Activated naive CD8-positive, alpha-beta T cell treated with anti-CD3 and anti-CD28 coated beads, Interleukin-2, amount 50 U/mL, for 16 hours (primary cell): ENCODE results near the gene NUP214.
"Not testable (repeated sequence)": the region's sequence is repeated elsewhere in the genome, so short reads cannot be mapped to it uniquely, and the experiment has no call there.

Source experiments
- DNase-seq: peaks from one replicate; pipeline ENCODE4 v3.0.0-alpha.2; 2020; ENCODE audit warnings: low read depth, low spot score

The NUP214 gene

DNA sequence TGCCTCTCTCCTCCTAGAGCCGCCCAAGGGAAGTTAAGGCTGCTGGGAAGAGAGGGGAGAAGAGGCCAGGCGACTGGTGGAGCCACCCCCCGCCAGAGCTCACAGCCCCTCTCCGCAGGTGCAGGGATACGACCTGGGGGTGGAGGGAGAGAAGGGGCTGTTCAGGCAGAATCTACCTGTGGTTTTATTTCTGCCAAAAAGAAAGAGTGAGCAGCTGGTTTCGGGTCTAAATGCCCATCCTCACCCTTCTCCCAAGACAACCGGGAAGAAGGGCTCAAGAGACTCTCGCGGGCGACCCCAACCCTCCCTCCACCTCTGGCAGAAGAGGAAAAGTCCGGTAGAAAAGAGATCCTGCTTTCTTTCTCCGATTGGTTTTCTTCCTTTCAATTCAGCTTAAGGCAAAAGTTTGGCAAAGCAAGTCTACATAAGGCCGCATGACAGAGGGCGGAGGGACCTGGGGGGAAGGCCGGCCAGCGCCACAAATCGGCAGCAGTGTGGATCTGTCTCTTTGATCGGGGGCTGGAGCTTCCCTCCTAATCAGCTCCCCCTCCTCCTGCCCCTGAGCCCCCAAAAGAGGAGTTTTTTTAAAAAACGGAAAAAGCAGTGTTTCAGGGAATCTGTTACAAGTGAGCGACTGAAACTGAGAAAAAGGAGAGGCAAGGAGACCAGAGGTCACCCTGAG, 134.7 kb downstream of the NUP214 start:
- DNase-seq = no peak

- DNase-seq = no peak
These were observed 135.5 kb downstream of the NUP214 start for GRCh38 chr9:131260751-131261452.

DNA sequence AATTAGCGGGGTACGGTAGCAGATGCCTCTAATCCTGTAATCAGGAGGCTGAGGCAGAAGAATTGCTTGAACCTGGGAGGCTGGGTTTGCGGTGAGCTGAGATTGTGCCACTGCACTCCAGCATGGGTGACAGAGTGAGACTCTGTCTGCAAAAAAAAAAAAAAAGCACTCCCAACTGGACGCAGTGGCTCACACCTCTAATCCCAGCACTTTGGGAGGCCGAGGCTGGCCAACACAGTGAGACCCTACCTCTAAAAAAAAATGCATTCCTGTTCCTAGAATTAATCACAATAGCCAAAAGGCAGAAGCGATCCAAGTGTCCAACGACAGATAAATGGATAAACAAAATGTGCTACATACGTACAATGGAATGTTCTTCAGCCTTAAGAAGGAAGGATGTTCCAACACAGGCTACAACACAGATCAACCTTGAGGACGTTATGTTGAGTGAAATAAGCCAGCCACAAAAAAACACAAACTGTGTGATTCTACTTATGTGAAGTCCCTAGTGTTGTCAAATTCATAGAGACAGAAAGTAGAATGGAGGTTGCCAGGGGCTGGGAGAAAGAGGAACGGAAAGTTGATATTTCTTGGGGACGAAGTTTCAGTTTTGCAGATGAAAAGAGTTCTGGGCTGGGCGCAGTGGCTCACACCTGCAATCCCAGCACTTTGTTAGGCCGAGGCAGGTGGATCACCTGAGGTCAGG, 137.1 kb downstream of the NUP214 start:
- DNase-seq = no peak

GRCh38 chr9:131263033-131263343, 137.6 kb downstream of the NUP214 start:
- DNase-seq = not testable (repeated sequence)

DNA sequence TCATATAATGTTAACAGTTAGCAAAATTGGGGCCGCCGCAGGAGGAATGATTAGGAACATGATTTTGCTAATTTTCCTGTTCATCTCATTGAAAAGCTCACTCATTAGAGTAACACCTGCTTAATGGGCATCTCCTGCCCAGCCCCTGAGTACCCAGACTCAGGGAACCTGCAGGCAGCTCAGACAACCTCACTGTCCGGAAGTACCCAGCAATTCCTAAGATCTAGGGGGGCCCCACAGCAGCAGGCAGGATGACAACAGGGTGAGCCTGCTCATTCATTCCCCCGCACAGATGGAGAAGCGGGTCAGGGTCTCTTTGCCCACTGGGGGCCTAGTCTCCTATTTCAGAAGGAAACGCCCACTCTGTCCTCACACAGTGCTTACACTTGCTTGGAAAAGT, 138.3 kb downstream of the NUP214 start:
- no peak for DNase-seq

GRCh38 chr9:131264231-131264630, 138.8 kb downstream of the NUP214 start:
- DNase-seq = no peak

DNA sequence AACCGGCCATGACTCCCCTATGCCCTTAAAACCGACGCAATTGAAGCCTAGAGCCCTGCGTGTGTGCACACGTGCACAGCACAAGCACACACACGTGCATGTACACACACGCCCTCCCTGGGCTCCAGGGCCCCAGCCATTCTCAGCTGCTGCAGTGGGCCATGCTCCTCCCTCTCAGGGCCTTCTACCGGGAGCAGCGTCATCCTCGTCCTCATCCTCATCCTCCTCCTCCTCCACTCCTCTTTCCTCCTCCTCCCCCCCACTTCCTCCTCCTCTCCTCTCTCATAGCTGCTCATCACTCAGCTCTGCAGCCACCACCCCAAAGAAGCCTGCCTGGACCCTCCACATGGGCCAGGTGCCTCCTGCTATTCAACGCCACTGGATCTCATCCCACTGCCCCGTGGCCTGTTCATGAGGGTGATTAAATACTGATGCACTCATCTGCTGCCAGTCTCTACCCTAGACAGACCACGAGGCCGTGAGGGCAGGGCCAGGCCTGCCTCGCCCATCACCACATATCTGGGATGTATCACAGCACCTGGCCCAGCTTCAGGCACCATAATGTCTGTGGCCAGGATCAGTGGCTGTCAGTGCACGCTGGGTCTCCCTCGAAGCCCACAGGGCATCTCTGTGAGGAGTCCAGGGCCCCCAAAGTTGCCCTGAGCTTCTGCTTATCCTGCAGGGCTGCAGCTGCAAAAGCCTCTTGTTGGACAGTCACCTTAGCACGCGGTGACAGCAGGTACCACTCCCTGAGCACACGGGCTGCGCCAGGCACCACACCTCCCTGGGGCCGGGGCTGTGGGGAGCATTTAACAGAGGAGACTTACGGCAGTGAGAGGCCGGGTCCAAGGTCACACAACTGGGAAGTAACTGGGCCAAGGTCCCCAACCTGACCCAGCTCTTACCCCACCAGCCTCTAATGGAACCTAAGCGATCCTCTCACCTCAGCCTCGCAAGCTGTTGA, 141.2 kb downstream of the NUP214 start:
- DNase-seq = no peak

GRCh38 chr9:131270171-131271015, 145.0 kb downstream of the NUP214 start:
- no peak for DNase-seq

GRCh38 chr9:131271016-131271273, 145.6 kb downstream of the NUP214 start:
- DNase-seq = not testable (repeated sequence)

GRCh38 chr9:131271506-131271931, 146.1 kb downstream of the NUP214 start:
- DNase-seq = no peak

DNA sequence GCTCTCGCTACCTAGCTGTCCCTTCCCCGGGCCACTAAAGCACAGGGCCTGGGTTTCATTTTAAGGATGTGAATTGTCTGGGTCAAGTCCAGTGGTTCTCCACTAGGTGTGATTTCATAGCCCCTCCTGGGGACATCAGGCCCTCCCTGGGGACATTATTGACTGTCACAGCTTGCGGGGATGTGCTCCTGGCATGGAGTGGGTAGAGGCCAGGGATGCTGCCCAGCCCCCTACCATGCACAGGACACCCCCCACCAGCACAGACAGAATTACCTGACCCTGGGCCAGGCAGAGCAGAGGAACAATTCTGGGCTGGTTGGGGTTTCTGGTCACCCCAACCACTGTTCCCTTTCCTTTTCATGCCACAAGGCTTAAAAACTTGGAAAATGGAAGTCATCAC, 146.8 kb downstream of the NUP214 start:
- DNase-seq = no peak

DNA sequence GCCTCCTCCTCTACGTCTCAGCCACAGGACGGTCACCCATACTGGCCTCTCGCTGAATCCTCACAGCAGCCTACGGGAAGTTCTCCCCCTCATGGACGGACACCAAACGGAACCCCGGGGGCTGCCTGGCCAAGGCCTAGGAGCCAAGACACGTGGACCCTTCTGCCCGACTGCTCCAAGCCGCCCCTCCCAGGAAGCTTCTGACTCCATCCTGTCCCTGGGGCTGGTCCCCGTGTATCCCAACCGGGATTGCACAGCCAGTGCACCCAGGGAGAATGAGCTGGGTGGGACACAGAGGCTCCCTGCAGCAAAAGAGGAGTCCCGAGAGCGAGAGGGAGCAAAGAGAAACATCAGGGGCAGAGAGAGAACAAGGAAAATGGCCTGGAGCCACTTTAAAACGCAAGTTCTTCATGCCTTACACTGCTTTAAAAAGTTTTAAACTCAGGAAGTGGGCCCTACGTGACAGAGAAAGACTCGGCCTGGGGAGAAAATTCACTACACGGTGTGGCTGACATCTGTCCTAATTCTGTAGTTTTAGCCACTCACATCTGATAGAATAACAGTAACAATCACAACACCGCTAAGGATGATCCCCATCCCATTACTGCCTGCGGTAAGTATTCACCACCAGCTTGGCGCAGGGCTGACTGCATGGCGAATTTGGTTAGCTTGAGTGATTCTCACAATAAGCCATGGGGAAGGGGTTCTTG, 147.9 kb downstream of the NUP214 start:
- DNase-seq = no peak

DNA sequence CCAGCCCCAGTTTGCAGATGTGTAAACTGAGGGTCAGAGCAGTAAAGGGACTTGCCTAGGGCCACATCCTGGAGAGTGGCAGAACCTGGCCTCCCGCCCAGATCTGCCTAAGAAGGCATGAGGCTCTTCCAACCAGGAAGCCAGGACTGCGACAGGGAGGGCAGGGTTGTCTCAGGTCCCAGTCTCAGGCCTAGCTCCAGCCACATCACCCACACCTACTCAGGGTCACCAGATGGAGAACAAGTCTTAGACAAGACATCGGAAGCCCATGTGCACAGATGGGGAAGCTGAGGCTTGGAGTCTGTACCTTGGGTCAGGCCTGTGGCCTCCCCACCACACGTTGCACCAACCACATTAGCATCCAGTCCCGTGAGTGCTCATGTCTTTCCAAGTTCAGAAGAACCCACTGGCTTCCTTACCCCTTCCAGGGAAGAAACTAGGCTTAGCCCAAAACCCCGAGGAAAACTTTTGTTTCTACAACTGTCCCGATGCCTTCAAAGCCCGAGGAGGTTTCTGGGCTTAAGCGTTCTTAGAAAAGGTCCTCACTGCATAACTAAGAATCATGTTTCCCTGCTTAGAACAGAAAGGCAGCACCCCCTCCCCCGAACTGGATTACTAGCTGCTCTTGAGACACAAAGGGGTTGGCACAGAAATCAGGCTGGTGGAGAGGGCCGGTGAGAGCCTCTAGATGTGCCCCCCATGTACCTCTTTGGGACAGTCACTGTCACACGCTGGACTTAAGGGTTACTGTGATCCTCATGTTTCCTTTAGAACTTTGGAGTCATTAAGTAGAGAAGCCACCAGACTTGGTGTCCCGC, 148.7 kb downstream of the NUP214 start:
- no peak for DNase-seq

GRCh38 chr9:131274674-131275331, 149.4 kb downstream of the NUP214 start:
- DNase-seq = no peak

DNA sequence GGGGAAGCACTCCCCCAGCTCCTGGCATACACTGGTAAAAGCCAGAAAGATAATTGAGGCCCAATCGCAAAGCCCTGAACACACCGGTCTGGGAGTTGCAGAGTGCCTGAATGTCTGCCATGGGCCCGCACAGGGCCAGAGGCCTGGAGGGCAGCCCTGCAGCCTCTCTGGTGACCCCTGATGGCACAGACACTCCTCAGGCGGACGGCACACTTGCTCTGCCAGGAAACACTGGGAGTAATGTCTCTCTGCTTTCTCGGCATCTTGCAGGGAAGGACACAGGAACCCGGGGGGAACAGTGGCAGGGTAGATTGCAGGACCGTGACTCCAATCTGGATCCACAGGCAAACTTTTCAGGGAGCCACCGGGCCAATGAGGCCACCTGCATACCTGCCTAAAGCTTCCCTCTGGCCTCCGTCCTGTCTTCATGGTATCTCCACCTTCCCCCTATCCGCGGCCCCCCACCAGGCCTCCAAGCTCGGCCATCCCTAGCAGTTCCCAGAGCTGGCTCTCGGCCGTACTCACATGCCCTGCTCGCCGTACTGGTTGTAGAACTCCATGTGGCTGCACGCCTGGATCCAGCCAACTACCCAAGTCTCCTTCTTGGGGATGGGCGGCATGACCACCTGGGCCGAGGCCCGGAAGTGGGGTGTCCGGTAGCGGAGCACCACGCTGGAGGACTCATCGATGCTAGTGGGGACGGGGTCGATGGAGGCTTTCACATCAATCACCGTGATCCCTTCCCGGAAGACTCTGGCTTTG, 150.1 kb downstream of the NUP214 start:
- no peak for DNase-seq

GRCh38 chr9:131276094-131276888, 150.9 kb downstream of the NUP214 start, which contains the start of gene FAM78A:
FAM78A (minus strand) TSS chr9:131276510; CDS start chr9:131276179, 331 bp downstream.
- DNase-seq = no peak

DNA sequence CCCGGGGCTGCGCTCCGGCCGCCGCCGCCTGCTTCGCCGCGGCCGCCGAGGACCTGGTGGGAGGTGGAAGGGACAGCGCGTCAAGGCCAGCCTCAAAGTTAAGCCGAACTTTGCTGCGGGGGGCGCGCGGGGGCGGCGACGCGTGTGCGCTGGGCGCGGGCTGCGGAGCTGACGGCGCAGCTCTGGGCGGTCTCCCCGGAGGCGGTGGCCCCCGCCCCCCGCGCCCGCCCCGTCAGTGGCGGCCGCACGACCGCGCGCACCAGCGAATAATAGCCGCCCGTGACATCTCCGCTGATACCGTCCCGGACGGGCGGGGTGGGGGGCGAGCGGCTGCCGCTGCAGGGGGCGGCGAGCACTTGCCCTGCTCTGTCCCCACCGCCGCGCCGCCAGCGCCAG, 151.5 kb downstream of the NUP214 start:
- no peak for DNase-seq
